ENCODE measurements around the gene SLC6A3. TPM values are rescaled to one million over a fixed set of nuclear protein-coding genes. Genes with fewer than 3 reads are reported as not detected.

The SLC6A3 gene
- total and polyA plus RNA-seq, 4 donors, result 0.95 to 12.0 (median 1.5) TPM

GRCh38 chr5:1392261-1392660, 53.0 kb downstream of the SLC6A3 start:
- no peak for DNase-seq (ENCODE audit: low read depth in 4 of 6, low spot score in 6 of 6)
- Histone ChIP-seq H3K27me3 (ENCODE audit: control insufficient read depth, insufficient read depth, low read length) (peaks cover 6% of the 10 kb centered on the region), H3K36me3 (ENCODE audit: control insufficient read depth, insufficient read depth, low read length) (no peaks in the 10 kb centered on the region), H3K4me1 (ENCODE audit: control insufficient read depth, insufficient read depth, low read length) (peaks cover 46% of the 10 kb centered on the region), H3K9me3 (ENCODE audit: control insufficient read depth, insufficient read depth, low read length) (no peaks in the 10 kb centered on the region), H3K27ac (ENCODE audit: low read depth, low read length) (no peak overlapping the region), H3K4me3 (ENCODE audit: low read depth, low read length) (no peak overlapping the region)
- WGBS (ENCODE audit: insufficient coverage), result 81% methylated on average over 11 of the region's 11 CpGs

GRCh38 chr5:1391691-1392090, 53.5 kb downstream of the SLC6A3 start:
- H3K27me3 ChIP-seq (ENCODE audit: control insufficient read depth, insufficient read depth, low read length), result peaks cover 12% of the 10 kb centered on the region

GRCh38 chr5:1390861-1391600, 54.2 kb downstream of the SLC6A3 start:
- H3K27ac ChIP-seq (ENCODE audit: low read depth, low read length), result no peak overlapping the region

More at GRCh38 chr5:1391691-1392090, 53.5 kb downstream of the SLC6A3 start:
- Histone ChIP-seq H3K27ac (ENCODE audit: low read depth, low read length) (no peak overlapping the region), H3K9me3 (ENCODE audit: control insufficient read depth, insufficient read depth, low read length) (no peaks in the 10 kb centered on the region), H3K4me3 (ENCODE audit: low read depth, low read length) (no peak overlapping the region), H3K4me1 (ENCODE audit: control insufficient read depth, insufficient read depth, low read length) (peaks cover 51% of the 10 kb centered on the region), H3K36me3 (ENCODE audit: control insufficient read depth, insufficient read depth, low read length) (no peaks in the 10 kb centered on the region)
- no peak for DNase-seq (ENCODE audit: low read depth in 4 of 6, low spot score in 6 of 6)
- 84% methylated on average over 11 of the region's 11 CpGs for WGBS (ENCODE audit: insufficient coverage)

GRCh38 chr5:1390333-1390732, 54.9 kb downstream of the SLC6A3 start:
- 75% methylated on average over 7 of the region's 7 CpGs for WGBS (ENCODE audit: insufficient coverage)
- no peaks in the 10 kb centered on the region for H3K36me3 ChIP-seq (ENCODE audit: control insufficient read depth, insufficient read depth, low read length)
- no peak for DNase-seq (ENCODE audit: low read depth in 4 of 6, low spot score in 6 of 6)
- H3K27me3 ChIP-seq (ENCODE audit: control insufficient read depth, insufficient read depth, low read length), result peaks cover 23% of the 10 kb centered on the region
- H3K4me1 ChIP-seq (ENCODE audit: control insufficient read depth, insufficient read depth, low read length), result peaks cover 57% of the 10 kb centered on the region
- no peaks in the 10 kb centered on the region for H3K9me3 ChIP-seq (ENCODE audit: control insufficient read depth, insufficient read depth, low read length)
- no peak overlapping the region for H3K27ac ChIP-seq (ENCODE audit: low read depth, low read length)
- H3K4me3 ChIP-seq (ENCODE audit: low read depth, low read length), result no peak overlapping the region

More at GRCh38 chr5:1390861-1391600, 54.2 kb downstream of the SLC6A3 start:
- 83% methylated on average over 19 of the region's 21 CpGs for WGBS (ENCODE audit: insufficient coverage)
- Histone ChIP-seq H3K27me3 (ENCODE audit: control insufficient read depth, insufficient read depth, low read length) (peaks cover 17% of the 10 kb centered on the region), H3K4me1 (ENCODE audit: control insufficient read depth, insufficient read depth, low read length) (peaks cover 53% of the 10 kb centered on the region), H3K9me3 (ENCODE audit: control insufficient read depth, insufficient read depth, low read length) (no peaks in the 10 kb centered on the region), H3K36me3 (ENCODE audit: control insufficient read depth, insufficient read depth, low read length) (no peaks in the 10 kb centered on the region), H3K4me3 (ENCODE audit: low read depth, low read length) (no peak overlapping the region)
- peak in 1 of 6 donors; percentile 38 for DNase-seq (ENCODE audit: low read depth in 4 of 6, low spot score in 6 of 6)

GRCh38 chr5:1388383-1388967, 56.8 kb downstream of the SLC6A3 start:
- Histone ChIP-seq H3K36me3 (ENCODE audit: control insufficient read depth, insufficient read depth, low read length) (no peaks in the 10 kb centered on the region), H3K4me1 (ENCODE audit: control insufficient read depth, insufficient read depth, low read length) (peaks cover 41% of the 10 kb centered on the region), H3K27ac (ENCODE audit: low read depth, low read length) (no peak overlapping the region), H3K4me3 (ENCODE audit: low read depth, low read length) (no peak overlapping the region), H3K27me3 (ENCODE audit: control insufficient read depth, insufficient read depth, low read length) (peaks cover 23% of the 10 kb centered on the region), H3K9me3 (ENCODE audit: control insufficient read depth, insufficient read depth, low read length) (no peaks in the 10 kb centered on the region)
- no peak for DNase-seq (ENCODE audit: low read depth in 4 of 6, low spot score in 6 of 6)
- 84% methylated on average over 4 of the region's 4 CpGs for WGBS (ENCODE audit: insufficient coverage)

- Histone ChIP-seq H3K4me3 (ENCODE audit: low read depth, low read length) (no peak overlapping the region), H3K9me3 (ENCODE audit: control insufficient read depth, insufficient read depth, low read length) (no peaks in the 10 kb centered on the region), H3K36me3 (ENCODE audit: control insufficient read depth, insufficient read depth, low read length) (no peaks in the 10 kb centered on the region), H3K4me1 (ENCODE audit: control insufficient read depth, insufficient read depth, low read length) (peaks cover 36% of the 10 kb centered on the region), H3K27me3 (ENCODE audit: control insufficient read depth, insufficient read depth, low read length) (peaks cover 23% of the 10 kb centered on the region), H3K27ac (ENCODE audit: low read depth, low read length) (no peak overlapping the region)
- no peak for DNase-seq (ENCODE audit: low read depth in 4 of 6, low spot score in 6 of 6)
- 95% methylated on average over 4 of the region's 5 CpGs for WGBS (ENCODE audit: insufficient coverage)
Measured at GRCh38 chr5:1387876-1388275, 57.4 kb downstream of the SLC6A3 start.

- Histone ChIP-seq H3K4me3 (ENCODE audit: low read depth, low read length) (no peak overlapping the region), H3K36me3 (ENCODE audit: control insufficient read depth, insufficient read depth, low read length) (no peaks in the 10 kb centered on the region), H3K27ac (ENCODE audit: low read depth, low read length) (no peak overlapping the region), H3K4me1 (ENCODE audit: control insufficient read depth, insufficient read depth, low read length) (peaks cover 33% of the 10 kb centered on the region), H3K27me3 (ENCODE audit: control insufficient read depth, insufficient read depth, low read length) (peaks cover 23% of the 10 kb centered on the region), H3K9me3 (ENCODE audit: control insufficient read depth, insufficient read depth, low read length) (no peaks in the 10 kb centered on the region)
- WGBS (ENCODE audit: insufficient coverage), result 77% methylated on average over 10 of the region's 11 CpGs
- DNase-seq (ENCODE audit: low read depth in 4 of 6, low spot score in 6 of 6), result no peak
Measured at GRCh38 chr5:1387059-1387755, 58.0 kb downstream of the SLC6A3 start.

- peaks cover 23% of the 10 kb centered on the region for H3K27me3 ChIP-seq (ENCODE audit: control insufficient read depth, insufficient read depth, low read length)
- 1% methylated on average over 36 of the region's 36 CpGs for WGBS (ENCODE audit: insufficient coverage)
- no peak overlapping the region for H3K27ac ChIP-seq (ENCODE audit: low read depth, low read length)
Measured at GRCh38 chr5:1386274-1386717, 58.9 kb downstream of the SLC6A3 start.

GRCh38 chr5:1385395-1386273, 59.6 kb downstream of the SLC6A3 start:
- Histone ChIP-seq H3K36me3 (ENCODE audit: control insufficient read depth, insufficient read depth, low read length) (no peaks in the 10 kb centered on the region), H3K4me1 (ENCODE audit: control insufficient read depth, insufficient read depth, low read length) (peaks cover 36% of the 10 kb centered on the region), H3K4me3 (ENCODE audit: low read depth, low read length) (peak overlapping the region; percentile 38), H3K27me3 (ENCODE audit: control insufficient read depth, insufficient read depth, low read length) (peaks cover 23% of the 10 kb centered on the region), H3K27ac (ENCODE audit: low read depth, low read length) (no peak overlapping the region), H3K9me3 (ENCODE audit: control insufficient read depth, insufficient read depth, low read length) (no peaks in the 10 kb centered on the region)
- peak in 2 of 6 donors; percentile 79 to 84 for DNase-seq (ENCODE audit: low read depth in 4 of 6, low spot score in 6 of 6)
- WGBS (ENCODE audit: insufficient coverage), result 11% methylated on average over 48 of the region's 48 CpGs

More at GRCh38 chr5:1386274-1386717, 58.9 kb downstream of the SLC6A3 start:
- Histone ChIP-seq H3K36me3 (ENCODE audit: control insufficient read depth, insufficient read depth, low read length) (no peaks in the 10 kb centered on the region), H3K4me3 (ENCODE audit: low read depth, low read length) (peak overlapping the region; percentile 38), H3K4me1 (ENCODE audit: control insufficient read depth, insufficient read depth, low read length) (peaks cover 37% of the 10 kb centered on the region), H3K9me3 (ENCODE audit: control insufficient read depth, insufficient read depth, low read length) (no peaks in the 10 kb centered on the region)
- peak in 2 of 6 donors; percentile 70 to 86 for DNase-seq (ENCODE audit: low read depth in 4 of 6, low spot score in 6 of 6)
